ENCODE data around the gene KIF26A.

DNA sequence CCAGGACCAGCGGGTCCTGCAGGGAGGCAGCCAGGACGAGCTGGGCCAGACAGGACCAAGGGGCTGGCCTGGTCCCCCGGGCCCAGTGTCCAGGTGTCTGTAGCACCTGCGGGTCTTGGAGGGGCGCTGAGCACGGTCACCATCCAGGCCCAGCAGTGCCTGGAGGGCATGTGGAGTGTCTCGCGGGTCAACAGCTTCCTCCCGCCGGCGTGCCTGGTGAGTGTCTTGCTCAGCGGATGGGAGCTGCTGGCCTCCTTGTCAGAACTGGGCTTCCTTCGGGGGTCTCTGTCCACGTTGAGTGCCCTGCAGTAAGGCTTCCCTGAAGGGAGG, 13.8 kb downstream of the KIF26A start:
- TF ChIP-seq GATA3 (IDR thresholded peaks at IDR 0.05; ENCODE audit: low read depth, low read length) (no peak), GATA2 (IDR thresholded peaks at IDR 0.05; ENCODE audit: low read depth, low read length) (no peak)

Data from SH-SY5Y (cell line).